KMS-11 (cell line): ENCODE results near the gene FOCAD.

ENCODE experiments used
- H2AFZ ChIP-seq: fragments of 200-600 bp; sonication (generic); 2 replicates; pipeline ENCODE4 v1.6.1; 2016; ENCODE audit warnings: antibody characterized with exemption, mixed run types, low read depth
- H3K27ac ChIP-seq: fragments of 200-600 bp; sonication (generic); 2 replicates; pipeline ENCODE4 v1.6.1; 2016; ENCODE audit warnings: mild to moderate bottlenecking, mixed run types
- H3K27me3 ChIP-seq: fragments of 200-600 bp; sonication (generic); 2 replicates; pipeline ENCODE4 v1.6.1; 2017; ENCODE audit warnings: mild to moderate bottlenecking, low read depth, mixed run types, moderate library complexity; ENCODE audit not compliant: insufficient read depth
- H3K36me3 ChIP-seq: fragments of 200-600 bp; sonication (generic); 2 replicates; pipeline ENCODE4 v1.6.1; 2017; ENCODE audit warnings: mild to moderate bottlenecking, mixed run types; ENCODE audit not compliant: insufficient read depth
- H3K4me1 ChIP-seq: fragments of 200-600 bp; sonication (generic); 2 replicates; pipeline ENCODE4 v1.6.1; 2016; ENCODE audit warnings: mild to moderate bottlenecking, low read depth, mixed run types; ENCODE audit not compliant: poor library complexity, severe bottlenecking
- H3K4me2 ChIP-seq: fragments of 200-600 bp; sonication (generic); 2 replicates; pipeline ENCODE4 v1.7.0; 2016; ENCODE audit warnings: mild to moderate bottlenecking, mixed run types
- H3K4me3 ChIP-seq: fragments of 200-600 bp; sonication (generic); IDR thresholded peaks from 2 replicates; pipeline ENCODE4 v1.6.1; 2017; ENCODE audit warnings: low read depth, low read length, mixed read lengths; ENCODE audit not compliant: insufficient read depth
- H3K79me2 ChIP-seq: fragments of 200-600 bp; sonication (generic); 2 replicates; pipeline ENCODE4 v1.6.1; 2016; ENCODE audit warnings: low read depth, mixed run types; ENCODE audit not compliant: insufficient read depth
- H3K9ac ChIP-seq: fragments of 200-600 bp; sonication (generic); 2 replicates; pipeline ENCODE4 v1.6.1; 2016; ENCODE audit warnings: mild to moderate bottlenecking, mixed run types
- H4K20me1 ChIP-seq: fragments of 200-600 bp; sonication (generic); 2 replicates; pipeline ENCODE4 v1.6.1; 2016; ENCODE audit warnings: mild to moderate bottlenecking, mixed run types; ENCODE audit not compliant: insufficient read depth
- TF ChIP-seq, protein P1 (sequence below): fragments of 200-600 bp; sonication (generic); conservative IDR thresholded peaks from 2 replicates; pipeline ENCODE4 v1.6.1; 2017; ENCODE audit warnings: low read depth, mild to moderate bottlenecking, antibody characterized with exemption, low read length, moderate library complexity, mixed read lengths

Gene FOCAD

GRCh38 chr9:20844916-20845315 lies 160.9 kb downstream of the FOCAD start:
- no peaks in the 10 kb centered on the region for H3K79me2 ChIP-seq
- TF ChIP-seq, protein P1, sequence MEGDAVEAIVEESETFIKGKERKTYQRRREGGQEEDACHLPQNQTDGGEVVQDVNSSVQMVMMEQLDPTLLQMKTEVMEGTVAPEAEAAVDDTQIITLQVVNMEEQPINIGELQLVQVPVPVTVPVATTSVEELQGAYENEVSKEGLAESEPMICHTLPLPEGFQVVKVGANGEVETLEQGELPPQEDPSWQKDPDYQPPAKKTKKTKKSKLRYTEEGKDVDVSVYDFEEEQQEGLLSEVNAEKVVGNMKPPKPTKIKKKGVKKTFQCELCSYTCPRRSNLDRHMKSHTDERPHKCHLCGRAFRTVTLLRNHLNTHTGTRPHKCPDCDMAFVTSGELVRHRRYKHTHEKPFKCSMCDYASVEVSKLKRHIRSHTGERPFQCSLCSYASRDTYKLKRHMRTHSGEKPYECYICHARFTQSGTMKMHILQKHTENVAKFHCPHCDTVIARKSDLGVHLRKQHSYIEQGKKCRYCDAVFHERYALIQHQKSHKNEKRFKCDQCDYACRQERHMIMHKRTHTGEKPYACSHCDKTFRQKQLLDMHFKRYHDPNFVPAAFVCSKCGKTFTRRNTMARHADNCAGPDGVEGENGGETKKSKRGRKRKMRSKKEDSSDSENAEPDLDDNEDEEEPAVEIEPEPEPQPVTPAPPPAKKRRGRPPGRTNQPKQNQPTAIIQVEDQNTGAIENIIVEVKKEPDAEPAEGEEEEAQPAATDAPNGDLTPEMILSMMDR: no peak
- H4K20me1 ChIP-seq: no peaks in the 10 kb centered on the region
- no peak overlapping the region for H2AFZ ChIP-seq
- no peak overlapping the region for H3K27ac ChIP-seq
- H3K4me3 ChIP-seq: no peak overlapping the region
- H3K4me1 ChIP-seq: peaks cover 8% of the 10 kb centered on the region
- H3K36me3 ChIP-seq: no peaks in the 10 kb centered on the region
- H3K27me3 ChIP-seq: no peaks in the 10 kb centered on the region
- no peak overlapping the region for H3K4me2 ChIP-seq
- no peak overlapping the region for H3K9ac ChIP-seq

- Histone ChIP-seq H3K4me2 (no peak overlapping the region; the same call in 1 of the 2 replicates), H3K27ac (no peak overlapping the region), H3K4me1 (peaks cover 8% of the 10 kb centered on the region), H3K9ac (no peak overlapping the region), H3K4me3 (no peak overlapping the region), H4K20me1 (no peaks in the 10 kb centered on the region), H3K27me3 (no peaks in the 10 kb centered on the region), H3K36me3 (no peaks in the 10 kb centered on the region), H2AFZ (no peak overlapping the region), H3K79me2 (no peaks in the 10 kb centered on the region)
- TF ChIP-seq, protein P1: no peak
Observed at GRCh38 chr9:20848490-20848889, 164.4 kb downstream of the FOCAD start.

GRCh38 chr9:20853866-20854265 lies 169.8 kb downstream of the FOCAD start:
- peaks cover under 1% of the 10 kb centered on the region for H3K4me1 ChIP-seq
- no peak overlapping the region for H2AFZ ChIP-seq
- H3K4me3 ChIP-seq: no peak overlapping the region
- H3K27ac ChIP-seq: no peak overlapping the region
- H3K27me3 ChIP-seq: no peaks in the 10 kb centered on the region
- H3K79me2 ChIP-seq: no peaks in the 10 kb centered on the region
- no peak overlapping the region for H3K4me2 ChIP-seq
- TF ChIP-seq, protein P1: no peak
- H4K20me1 ChIP-seq: no peaks in the 10 kb centered on the region
- no peak overlapping the region for H3K9ac ChIP-seq
- no peaks in the 10 kb centered on the region for H3K36me3 ChIP-seq

DNA sequence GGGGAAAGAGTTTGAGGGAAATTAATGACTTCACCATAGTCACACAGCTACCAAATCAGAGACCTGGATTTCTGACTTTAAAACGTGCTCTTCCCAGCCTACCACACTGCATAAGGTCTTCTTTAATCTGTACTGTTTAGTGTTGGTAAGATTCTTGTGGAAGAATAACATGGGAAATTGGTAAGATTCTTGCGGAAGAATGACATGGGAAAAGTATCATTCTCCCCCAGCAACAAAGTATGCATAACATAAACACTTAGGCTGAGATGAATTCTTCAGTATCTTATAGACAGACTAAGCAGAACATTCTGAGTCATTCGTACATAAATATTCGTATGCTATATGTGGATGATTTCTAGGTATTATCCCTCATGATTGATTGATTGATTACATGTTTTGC lies 170.4 kb downstream of the FOCAD start:
- no peak overlapping the region for H3K27ac ChIP-seq
- no peaks in the 10 kb centered on the region for H3K27me3 ChIP-seq
- no peak overlapping the region for H2AFZ ChIP-seq
- H3K4me2 ChIP-seq: no peak overlapping the region
- H3K9ac ChIP-seq: no peak overlapping the region
- no peaks in the 10 kb centered on the region for H3K36me3 ChIP-seq
- H4K20me1 ChIP-seq: no peaks in the 10 kb centered on the region
- no peaks in the 10 kb centered on the region for H3K4me1 ChIP-seq
- TF ChIP-seq, protein P1: no peak
- no peaks in the 10 kb centered on the region for H3K79me2 ChIP-seq
- H3K4me3 ChIP-seq: no peak overlapping the region
